ENCODE measurements around the gene INKA2. TPM values are rescaled to one million over a fixed set of nuclear protein-coding genes. Genes with fewer than 3 reads are reported as not detected.

The INKA2 gene
- total RNA-seq (2014; rRNA removed; shearing (Covaris generic)) = 3.7 and 4.4 TPM in 2 replicates

DNA sequence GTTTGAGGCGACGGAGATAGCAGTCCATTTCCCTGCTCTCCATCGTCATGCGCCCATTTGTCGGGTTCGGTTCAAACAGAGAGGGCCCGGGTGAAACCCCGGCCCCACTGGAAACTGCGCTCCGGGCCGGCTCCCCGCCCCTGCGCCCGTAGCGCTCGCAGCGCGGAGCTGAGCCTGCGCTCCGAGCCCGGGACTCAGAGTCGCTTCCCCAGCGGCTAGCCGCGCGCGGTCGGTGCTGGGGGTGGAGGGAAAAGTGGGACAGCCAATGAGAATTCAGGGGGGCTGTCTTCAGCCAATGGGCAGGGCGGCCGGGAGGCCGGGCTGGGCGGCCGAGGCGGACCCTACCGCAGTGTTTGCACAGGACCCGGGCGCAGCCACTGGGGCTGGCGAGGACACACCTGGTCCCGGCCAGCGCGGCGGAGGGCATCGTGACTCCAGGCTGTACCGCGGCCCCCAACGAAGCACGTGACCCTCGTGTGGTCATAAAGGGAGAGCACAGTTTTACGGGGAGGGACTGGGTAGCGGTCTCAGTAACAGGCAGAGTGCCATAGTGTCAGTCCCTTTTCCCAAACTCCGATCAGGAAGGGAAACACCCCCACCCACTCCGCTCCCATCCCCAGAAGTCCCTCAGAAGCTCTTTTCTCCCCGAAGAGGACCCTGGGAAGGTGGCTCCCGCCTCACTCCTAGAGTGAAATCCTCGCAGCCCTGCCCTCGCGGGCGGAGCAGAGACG is at the start of gene INKA2:
INKA2 (minus strand) TSS at position 202 of the 731 bp plus-strand sequence; CDS start at position 49, 153 bp downstream.
- peak; percentile 75 for DNase-seq (ENCODE audit: low spot score)

DNA sequence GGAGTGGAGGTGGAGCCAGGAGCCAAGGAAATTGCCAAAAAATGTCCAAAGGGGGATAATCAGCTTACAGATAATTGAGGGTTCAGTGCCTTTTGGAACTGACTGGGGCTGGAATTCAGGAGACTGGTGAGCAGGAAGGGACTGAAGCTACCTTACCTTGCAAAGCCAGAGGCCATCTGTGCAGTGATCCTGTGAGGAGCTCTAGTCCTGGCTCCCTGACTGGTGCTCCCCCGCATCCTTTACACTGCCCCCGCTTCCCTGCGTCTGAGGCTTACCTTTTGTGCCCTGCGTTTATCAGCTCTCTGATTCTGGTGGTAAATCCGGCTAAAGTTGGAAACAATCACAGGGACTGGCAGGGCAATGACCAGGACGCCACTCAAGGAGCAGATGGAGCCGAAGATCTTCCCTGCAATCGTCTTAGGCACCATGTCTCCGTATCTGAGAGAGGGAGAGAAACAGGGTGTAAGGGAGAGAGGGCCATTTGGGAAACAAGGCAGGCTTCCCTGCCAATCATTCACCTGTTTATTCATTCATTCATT is 47.5 kb upstream of the INKA2 start:
- no peak for DNase-seq (ENCODE audit: low spot score)

DNA sequence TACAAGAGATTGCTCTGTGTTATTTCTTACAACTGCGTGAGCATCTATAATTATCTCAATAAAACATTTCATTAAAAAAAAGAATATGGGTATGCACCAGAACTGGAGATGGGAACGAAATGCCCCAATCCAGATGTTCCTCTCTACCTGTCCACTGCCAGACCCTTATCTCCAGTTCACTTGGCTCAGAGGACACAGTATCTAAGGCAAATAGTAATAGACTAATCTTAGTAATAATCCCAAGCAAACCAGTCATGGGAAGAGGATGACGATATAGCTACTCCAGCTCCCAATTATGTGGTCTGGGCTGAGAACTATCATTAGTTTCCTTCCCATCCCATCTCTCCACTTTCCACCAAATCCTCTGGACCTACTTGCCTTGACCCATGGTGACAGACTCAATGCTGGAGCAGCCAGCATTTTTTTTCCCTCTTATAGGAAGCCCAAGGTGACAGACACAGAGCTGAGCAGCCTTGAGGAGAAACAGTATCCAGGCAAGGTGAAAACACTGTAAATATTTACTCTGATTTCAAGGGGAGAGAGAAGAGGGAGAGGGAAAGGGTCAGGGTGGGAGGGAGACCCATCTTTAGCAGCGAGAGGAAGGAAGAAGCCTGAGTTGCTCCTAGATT is 45.2 kb upstream of the INKA2 start:
- DNase-seq (ENCODE audit: low spot score) = no peak

DNA sequence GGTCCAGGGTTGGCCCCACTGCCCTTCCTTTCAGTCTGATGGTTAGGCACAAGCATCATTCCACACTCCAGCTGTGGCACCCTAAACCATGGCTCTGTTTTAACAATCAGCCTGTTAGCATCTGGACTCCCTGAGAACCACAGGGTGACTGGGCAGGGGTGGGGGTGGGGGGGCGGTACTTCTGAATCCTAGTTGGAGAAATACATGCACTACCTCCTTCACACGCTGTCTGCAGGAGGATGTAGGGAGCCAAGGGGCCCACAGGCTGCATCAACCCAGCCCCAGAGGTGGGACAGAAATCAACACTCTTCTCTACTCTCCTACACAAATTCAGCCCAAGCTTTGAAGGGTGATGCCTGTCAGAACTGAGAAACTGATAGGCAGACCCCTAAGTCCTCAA is 40.4 kb upstream of the INKA2 start:
- no peak for DNase-seq (ENCODE audit: low spot score)

DNA sequence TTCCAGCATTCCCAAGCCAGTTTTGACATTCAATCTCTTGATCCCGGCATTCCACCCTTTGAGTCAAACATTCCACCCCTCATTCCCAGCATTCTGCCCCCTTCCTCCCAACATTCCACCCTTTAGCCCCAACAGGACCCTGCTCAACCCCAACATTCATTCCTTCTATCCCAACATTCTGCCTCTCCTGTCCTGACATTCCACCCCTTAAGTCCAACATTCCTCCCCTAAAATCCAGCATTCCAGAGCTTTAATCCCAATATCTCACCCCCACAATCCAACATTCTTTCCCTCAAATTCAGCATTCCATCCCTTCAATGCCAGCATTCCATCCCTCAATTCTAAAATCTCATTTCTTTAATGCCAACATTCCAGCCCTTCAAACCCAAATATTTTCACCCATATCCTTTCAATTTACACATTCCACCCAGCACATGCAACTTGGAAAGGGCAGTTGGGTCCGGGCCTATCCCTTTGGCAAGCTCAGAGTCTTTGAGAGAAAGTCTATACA is 39.4 kb upstream of the INKA2 start:
- DNase-seq (ENCODE audit: low spot score) = no peak

DNA sequence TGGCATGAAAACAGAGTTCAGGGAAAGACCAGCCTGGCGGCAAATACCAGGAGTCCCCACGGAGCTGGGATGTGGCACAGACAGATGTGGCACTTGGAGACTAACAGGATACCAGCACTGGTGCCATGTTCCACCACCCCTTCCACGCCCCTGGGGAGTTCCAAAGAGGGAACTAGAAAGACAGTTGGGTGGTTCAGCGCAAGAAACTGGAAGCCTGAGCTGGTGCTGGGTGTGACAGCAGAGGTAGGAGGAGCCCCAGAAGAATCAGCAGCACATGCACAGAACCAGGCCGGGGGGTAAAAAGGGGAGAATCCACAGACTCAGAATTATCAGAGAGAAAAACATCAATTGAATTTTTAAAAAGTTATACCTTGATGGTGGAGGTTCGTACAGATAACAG is 38.9 kb upstream of the INKA2 start:
- no peak for DNase-seq (ENCODE audit: low spot score)

DNA sequence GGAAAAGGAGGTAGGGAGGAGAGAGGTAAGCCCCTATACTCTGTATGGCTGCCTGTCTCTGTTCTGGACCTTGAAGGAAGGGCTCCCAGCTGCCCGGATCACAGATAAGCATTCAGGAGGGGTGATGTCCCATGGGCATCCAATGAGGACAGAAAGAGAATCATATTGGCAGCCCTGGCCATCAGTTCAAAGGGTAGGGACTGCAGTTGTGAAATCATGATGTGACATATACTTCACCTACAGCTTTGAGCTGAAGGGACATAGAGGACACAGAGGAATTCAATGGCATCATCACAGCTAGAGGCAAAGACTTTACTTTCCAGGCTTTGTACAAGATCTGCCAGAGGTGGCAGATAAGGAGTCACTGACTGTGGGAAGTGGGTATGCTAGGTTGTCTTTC is 38.1 kb upstream of the INKA2 start:
- DNase-seq (ENCODE audit: low spot score) = no peak

DNA sequence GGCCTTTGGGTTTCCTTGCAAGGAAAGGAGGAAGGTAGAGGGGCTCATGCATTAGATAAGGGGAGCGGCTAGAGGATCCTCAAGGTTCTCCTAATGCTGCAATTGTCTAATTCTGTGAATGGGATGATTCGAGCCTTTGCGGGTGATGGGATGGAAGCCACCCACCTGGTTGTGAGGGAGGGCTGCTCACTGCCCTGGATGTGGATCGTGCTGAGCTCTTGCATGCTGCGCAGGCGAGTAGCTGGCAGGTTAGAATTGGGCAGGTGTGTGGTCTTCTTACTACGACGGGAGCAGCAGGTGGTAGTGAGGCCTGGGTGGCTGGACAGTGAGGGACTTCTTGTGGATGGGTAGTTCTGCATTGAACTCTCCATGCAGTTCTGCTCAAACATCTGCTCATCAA is 37.7 kb upstream of the INKA2 start:
- no peak for DNase-seq (ENCODE audit: low spot score)

DNA sequence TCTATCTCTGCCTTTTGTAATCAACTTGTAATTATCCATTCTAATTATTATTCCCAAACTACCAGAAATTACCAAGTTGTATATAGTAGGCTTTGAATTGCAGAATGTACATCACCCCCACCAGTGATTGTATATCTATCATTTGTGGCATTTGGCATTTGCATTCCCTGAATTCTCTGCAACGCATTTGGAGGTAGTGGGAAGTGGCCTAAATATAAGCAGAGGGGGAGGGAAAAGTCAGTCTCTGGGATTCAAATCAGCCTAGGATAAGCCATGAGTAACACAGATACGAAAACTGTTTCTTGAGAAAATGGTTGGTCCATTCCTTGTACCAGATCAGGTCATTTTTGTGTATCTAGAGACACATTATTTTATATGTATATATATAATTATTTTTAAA is 37.2 kb upstream of the INKA2 start:
- DNase-seq (ENCODE audit: low spot score) = no peak

DNA sequence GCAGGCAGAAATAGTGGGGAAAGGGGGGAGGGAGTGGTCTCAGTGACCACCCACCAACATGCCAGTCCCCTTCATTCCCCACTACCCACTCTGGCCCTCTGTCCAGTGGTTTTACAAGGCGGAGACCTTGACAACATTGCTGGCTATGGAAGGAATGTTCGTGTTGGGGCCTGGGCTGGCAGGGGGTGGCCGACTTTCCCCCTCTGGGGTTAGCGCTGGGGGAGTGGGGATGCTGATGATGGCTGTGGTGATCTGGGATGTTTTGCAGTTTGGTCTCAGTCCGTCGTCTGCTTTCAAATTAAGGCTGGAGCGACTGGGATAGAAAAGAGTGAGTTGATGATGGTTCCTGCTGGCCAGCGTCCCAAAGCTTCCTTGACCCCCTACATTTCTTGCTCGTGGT is 36.8 kb upstream of the INKA2 start:
- no peak for DNase-seq (ENCODE audit: low spot score)

DNA sequence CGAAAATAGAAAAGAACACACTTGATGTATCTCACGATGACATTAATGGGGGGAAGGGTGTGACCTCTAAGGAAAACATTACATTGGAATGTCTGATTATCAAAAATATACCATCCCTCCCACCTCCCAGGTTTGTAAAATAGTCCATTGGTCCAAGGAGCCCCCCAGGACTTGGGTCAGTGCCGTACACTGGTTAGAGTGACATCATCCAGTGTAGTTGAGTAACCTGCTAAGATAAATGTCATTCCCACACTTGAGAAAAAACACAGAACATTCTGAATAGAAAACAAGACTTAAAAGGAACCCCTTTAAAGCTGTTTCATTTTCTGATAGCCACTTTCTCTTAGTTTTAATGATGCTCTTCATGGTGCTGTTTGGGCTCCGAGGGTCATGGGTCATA is 31.7 kb upstream of the INKA2 start:
- no peak for DNase-seq (ENCODE audit: low spot score)

DNA sequence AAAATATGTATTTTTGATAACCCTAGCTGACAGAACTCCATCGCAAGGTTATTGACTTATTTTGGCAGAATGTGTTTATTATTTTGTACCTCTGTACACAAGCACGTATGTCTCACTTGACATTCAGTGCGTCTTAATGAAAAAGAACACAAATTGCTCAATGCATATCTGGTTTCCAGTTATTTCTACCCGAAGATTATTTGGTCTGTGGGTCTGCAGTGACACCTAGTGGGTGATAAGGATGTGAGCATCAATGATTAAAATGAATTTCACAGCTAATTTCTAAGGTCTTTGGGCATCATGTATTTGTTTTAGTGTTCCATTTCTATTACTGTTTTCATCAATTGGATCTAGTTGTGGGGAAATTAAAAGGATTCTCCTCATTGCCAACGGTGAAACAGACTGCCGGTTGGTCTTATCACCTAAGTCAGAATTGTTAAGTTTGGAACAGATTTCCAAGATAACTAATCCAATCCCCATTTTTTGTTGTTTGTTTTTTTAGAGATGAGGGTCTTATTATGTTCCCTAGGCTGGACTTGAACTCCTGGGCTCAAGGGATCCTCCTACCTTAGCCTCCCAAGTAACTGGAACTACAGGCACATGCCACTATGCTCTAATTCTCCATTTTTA is 30.4 kb upstream of the INKA2 start:
- peak; percentile 66 for DNase-seq (ENCODE audit: low spot score)

DNA sequence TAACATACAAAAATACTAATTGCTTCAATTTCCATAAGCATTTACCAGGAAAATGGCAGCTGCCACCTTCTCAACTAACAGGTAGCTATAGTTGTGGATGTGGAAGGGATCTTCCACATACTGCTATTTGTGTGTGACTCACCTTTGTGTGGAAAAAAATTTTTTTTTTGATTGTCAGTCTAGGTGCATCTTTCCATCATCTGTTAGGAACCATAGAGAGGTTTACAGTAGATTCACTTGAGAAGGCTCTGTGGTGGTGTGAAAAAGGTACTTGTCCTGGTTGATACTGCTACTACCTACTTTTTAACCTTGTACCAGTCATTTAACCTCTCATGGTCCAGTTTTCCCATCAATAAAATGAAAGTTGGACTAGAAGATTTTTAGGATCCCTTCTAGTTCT is 29.4 kb upstream of the INKA2 start:
- no peak for DNase-seq (ENCODE audit: low spot score)

DNA sequence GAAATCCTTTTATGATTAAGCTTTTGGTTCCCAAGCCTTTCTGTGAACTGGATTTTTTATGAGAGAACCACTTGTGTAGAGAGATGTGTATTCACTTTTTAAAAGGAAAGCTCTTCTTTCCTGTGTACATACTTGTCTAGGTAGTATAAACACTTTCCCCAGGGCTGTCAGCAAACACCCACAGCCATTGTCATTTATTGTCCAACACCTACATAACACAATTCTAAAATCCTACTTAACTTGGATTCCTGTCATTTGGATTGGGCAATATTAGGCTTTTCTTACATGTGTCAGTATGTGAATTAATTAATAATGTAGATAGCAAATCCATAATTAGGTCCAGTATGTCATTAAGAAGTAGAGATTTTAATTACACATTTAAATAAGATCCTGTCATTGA is 28.8 kb upstream of the INKA2 start:
- DNase-seq (ENCODE audit: low spot score) = no peak

DNA sequence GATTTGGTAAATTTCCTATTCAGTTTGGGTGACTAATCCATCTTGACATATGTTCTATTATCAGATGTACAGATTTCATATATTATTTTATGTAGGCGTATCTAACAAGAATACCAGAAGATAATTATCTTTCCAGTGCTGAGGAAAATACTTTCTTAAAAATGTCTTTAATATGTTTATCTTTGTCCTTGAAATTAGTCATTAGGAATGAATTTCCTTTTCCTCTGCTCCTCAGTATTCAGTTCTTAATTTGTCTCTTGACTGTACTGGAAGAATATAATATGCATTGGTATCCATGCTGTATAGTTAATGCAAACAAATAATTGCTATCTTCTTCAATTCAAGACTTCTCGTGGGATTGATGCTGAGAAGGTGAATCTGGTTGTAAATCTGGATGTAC is 23.1 kb upstream of the INKA2 start:
- no peak for DNase-seq (ENCODE audit: low spot score)

DNA sequence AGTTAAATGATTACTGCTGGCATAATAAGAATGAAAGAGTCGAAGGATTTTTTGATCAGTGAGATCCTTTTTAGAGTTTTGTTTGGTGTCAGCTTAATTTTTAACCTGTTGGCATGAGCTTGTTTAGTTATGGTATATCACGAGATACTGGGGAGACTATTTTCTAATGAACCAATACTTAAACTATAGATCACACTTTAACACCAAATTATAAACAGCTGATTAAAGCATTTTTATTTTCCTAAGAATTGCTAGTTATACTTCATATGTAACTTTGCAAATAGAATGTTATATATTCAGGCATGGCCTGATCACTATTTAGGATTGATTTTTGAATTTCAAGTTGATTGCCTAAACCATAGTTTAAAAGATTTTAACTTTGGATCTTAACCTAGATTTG is 22.5 kb upstream of the INKA2 start:
- DNase-seq (ENCODE audit: low spot score) = no peak

DNA sequence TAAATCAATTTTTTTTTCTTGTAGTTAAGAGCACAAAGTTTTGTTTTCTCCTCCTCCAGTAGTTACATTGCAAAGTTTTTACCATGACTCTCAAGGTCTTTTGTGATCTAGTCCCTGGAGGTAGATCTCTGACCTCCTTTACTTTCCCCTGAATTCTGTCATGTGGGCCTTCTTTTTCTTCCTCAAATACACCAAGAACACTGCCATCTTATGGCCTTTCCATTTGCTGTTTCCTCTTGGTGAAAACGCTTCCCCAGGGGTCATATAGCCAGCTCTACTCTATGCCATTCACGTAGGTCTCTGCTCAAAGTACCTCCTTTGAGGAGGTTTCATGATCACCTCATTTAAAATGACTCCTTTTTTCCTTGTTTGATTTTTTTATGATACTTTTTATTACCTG is 19.2 kb upstream of the INKA2 start:
- no peak for DNase-seq (ENCODE audit: low spot score)

DNA sequence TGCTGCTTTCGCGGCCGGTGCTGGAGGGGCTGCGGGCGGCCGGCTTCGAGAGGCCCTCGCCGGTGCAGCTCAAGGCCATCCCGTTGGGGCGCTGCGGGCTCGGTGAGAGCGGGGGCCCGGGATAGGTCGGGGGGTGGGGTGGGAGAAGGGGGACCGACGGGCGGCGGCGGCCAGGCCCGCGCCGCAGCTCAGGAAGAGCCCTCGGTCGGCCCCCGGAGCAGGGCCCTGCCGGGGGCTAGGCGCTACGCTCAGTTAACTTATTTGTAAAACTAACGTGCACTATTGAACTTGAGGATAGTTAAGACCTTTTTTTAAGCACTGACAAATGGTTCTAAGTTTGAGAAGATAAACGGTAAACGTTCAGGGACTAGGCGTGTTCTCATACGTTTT is 16.9 kb upstream of the INKA2 start:
- no peak for DNase-seq (ENCODE audit: low spot score)

DNA sequence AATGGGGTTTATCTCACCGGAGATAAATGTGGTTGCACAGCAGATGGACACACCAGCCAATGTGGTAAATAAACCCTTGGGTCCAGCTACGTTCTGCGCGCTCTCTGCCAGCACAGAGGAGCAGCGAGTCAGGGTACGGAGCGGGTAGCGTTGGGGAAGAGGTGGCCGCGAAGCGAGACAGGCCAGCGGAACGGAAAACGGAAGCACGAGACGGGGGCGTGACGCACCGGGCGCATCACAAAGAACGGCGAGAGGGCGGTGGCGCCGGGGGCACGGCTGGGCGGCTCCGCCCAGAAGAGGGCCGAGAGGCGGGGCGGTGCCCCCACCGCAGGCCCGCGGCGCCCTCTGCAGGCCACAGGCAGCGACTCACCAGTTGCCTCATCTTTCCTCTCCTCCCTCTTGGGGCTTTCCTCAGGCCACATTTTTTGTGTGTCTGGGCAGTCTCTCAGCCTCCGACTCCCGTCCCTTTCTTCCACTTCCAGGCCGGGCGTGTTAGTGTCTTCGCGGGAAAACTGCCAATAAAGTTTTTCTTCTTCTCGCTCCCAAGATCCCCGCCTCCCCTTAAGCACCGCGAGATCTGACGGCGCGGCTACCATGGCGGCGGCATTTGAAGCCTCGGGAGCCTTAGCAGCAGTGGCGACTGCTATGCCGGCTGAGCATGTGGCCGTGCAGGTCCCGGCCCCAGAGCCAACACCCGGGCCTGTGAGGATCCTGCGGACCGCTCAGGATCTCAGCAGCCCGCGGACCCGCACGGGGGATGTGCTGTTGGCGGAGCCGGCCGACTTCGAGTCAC is 16.3 kb upstream of the INKA2 start, which contains the start of gene DDX20:
DDX20 (plus strand) TSS at position 571 of the 793 bp plus-strand sequence; CDS start at position 595, 24 bp downstream.
- peak; percentile 92 for DNase-seq (ENCODE audit: low spot score)

DNA sequence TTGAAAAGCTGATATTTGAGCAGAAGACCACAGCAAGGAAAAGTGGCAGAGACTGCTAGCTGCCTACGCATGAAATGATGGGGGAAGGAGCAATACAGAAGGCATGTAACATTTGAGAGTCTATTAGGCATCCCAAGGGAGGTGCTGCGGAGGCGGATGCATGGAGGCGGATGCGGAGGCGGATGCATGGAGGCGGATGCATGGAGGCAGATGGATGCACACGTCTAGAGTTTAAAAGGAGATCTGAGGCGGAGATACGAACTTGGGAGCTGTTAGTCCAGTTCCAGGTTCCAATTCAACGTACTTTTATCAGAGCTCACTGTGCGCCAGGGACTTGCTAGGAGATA is 15.8 kb upstream of the INKA2 start:
- peak; percentile 32 for DNase-seq (ENCODE audit: low spot score)

DNA sequence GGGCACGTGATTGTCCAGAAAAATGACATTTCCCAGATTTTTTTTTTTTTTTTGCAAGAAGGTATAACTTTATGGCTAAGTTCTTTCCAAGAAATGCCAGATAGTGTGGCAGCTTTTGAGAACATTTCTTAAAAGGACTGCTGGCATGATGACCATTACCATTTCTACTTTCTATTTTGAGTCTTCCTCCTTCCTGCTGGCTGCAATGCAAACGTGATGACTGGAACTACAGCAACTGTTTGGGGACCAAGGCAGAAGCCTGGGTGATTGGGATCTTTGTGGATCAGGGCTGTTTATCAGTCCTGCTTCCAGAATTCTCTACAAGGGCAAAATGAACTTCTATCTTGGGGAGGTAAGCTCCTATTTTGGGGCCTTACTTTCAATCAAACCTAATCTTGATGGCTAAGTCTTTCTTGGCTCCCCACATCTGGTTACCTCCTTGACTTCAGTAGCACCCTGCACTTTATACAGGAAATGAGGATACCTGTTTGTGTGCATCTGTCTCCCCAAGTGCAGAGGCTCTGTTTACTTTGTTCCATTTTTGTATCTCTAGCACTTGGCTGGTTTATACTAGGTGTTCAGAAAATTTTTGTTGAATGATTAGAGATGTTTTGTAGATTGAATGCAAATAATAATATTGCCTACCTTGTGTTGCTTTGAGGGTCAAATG is 12.8 kb upstream of the INKA2 start:
- no peak for DNase-seq (ENCODE audit: low spot score)
